GM12878 (cell line): ENCODE measurements around the gene PODN.

ENCODE experiments used
- CTCF ChIP-seq, 3 experiments: IDR thresholded peaks in 2 of 3; conservative IDR thresholded peaks in 1 of 3; 2 replicates each; pipeline ENCODE4 v1.5.1; 2011; ENCODE audit warnings: low read depth in 3 of 3, low read length in 3 of 3, mild to moderate bottlenecking in 3 of 3, control low read depth in 2 of 3, moderate library complexity in 2 of 3, inconsistent platforms in 1 of 3, mixed read lengths in 1 of 3; ENCODE audit not compliant: control insufficient read depth in 2 of 3, insufficient read depth in 1 of 3; ENCODE audit errors: extremely low read depth in 1 of 3
- ELK1 ChIP-seq: IDR thresholded peaks from 2 replicates; pipeline ENCODE4 v1.6.1; 2012; ENCODE audit warnings: low read depth, low read length, improper control_type of control experiment
- EZH2 ChIP-seq: IDR thresholded peaks from 2 replicates; pipeline ENCODE4 v1.6.1; 2012; ENCODE audit warnings: low read depth, mild to moderate bottlenecking, control low read depth, inconsistent platforms, low read length, borderline replicate concordance; ENCODE audit not compliant: control insufficient read depth
- IRF3 ChIP-seq: fragments of 450-650 bp; IDR thresholded peaks from 2 replicates; pipeline ENCODE4 v1.6.1; 2014; ENCODE audit warnings: mild to moderate bottlenecking
- JUND ChIP-seq: IDR thresholded peaks from 2 replicates; pipeline ENCODE4 v1.6.1; 2012; ENCODE audit warnings: low read depth, mild to moderate bottlenecking, low read length, improper control_type of control experiment, moderate library complexity
- POLR2A ChIP-seq: IDR thresholded peaks from 2 replicates; pipeline ENCODE4 v1.6.1; 2011; ENCODE audit warnings: low read depth, mild to moderate bottlenecking, low read length
- POLR2AphosphoS5 ChIP-seq: IDR thresholded peaks from 2 replicates; pipeline ENCODE4 v1.6.1; 2011; ENCODE audit warnings: mild to moderate bottlenecking, low read length, inconsistent platforms
- RAD21 ChIP-seq: IDR thresholded peaks from 2 replicates; pipeline ENCODE4 v1.6.1; 2011; ENCODE audit warnings: mild to moderate bottlenecking, low read depth, low read length, moderate library complexity; ENCODE audit not compliant: insufficient read depth
- RELA ChIP-seq: fragments of 450-650 bp; IDR thresholded peaks from 2 replicates; pipeline ENCODE4 v1.8.0; 2014; ENCODE audit warnings: borderline replicate concordance; ENCODE audit not compliant: partially characterized antibody
- RFX5 ChIP-seq: IDR thresholded peaks from 2 replicates; pipeline ENCODE4 v1.6.1; 2011; ENCODE audit warnings: low read depth, low read length, improper control_type of control experiment
- SRF ChIP-seq, 2 experiments: IDR thresholded peaks; 2 replicates each; pipeline ENCODE4 v1.6.1; 2011; ENCODE audit warnings: low read depth in 2 of 2, low read length in 2 of 2, mild to moderate bottlenecking in 1 of 2, moderate library complexity in 1 of 2
- ZBED1 ChIP-seq: IDR thresholded peaks from 2 replicates; pipeline ENCODE4 v1.6.1; 2016; ENCODE audit warnings: borderline replicate concordance
- ZBTB11 ChIP-seq: fragments of 450-650 bp; formaldehyde crosslinking; IDR thresholded peaks from 2 replicates; pipeline ENCODE4 v1.5.0; 2022; ENCODE audit warnings: mild to moderate bottlenecking, missing genetic modification characterization
- ZZZ3 ChIP-seq: IDR thresholded peaks from 2 replicates; pipeline ENCODE4 v1.6.1; 2011; ENCODE audit warnings: low read depth; ENCODE audit not compliant: control insufficient read depth, insufficient read length

GRCh38 chr1:53076165-53076564 lies 14.2 kb downstream of the PODN start:
- TF ChIP-seq CTCF (IDR thresholded peaks at IDR 0.05 in 2 of 3, conservative IDR thresholded peaks at IDR 0.05 in 1 of 3; ENCODE audit: control insufficient read depth in 2 of 3, extremely low read depth in 1 of 3, insufficient read depth in 1 of 3, low read depth in 3 of 3, low read length in 3 of 3) (no peak), ELK1 (no peak), RAD21 (no peak), ZBED1 (no peak), ZZZ3 (no peak), RFX5 (no peak), EZH2 (no peak), POLR2AphosphoS5 (no peak), POLR2A (no peak), SRF (IDR thresholded peaks at IDR 0.05; ENCODE audit: low read depth in 2 of 2, low read length in 2 of 2) (no peak), IRF3 (no peak), ZBTB11 (no peak), RELA (no peak), JUND (no peak)
